Suppressor macrophage (primary cell): ENCODE data around the gene PRXL2C.
"Not testable (repeated sequence)": the region's sequence is repeated elsewhere in the genome, so short reads cannot be mapped to it uniquely, and the experiment has no call there.

Experiments used
- DNase-seq, 4 experiments: peaks; one replicate each; pipeline ENCODE4 v3.0.0-alpha.2; 2020 to 2022
- total RNA-seq, 17 experiments: gene quantifications; one replicate each; lab custom pipeline; 2026; ENCODE audit warnings: mixed read lengths in 6 of 17, inconsistent platforms in 3 of 17; lab: John Stamatoyannopoulos, UW

The PRXL2C gene
- 35.5 to 63.5 (median 46.4) reads per million in 17 experiments for total RNA-seq

GRCh38 chr9:96655198-96655851 is at the start of gene PRXL2C:
Gene PRXL2C (minus strand): TSS chr9:96655317. CDS start chr9:96655281, 36 bp downstream.
- peak; percentile 87 to 95 (median 92) for DNase-seq

- DNase-seq = not testable (repeated sequence)
These were observed 45.7 kb upstream of the PRXL2C start for GRCh38 chr9:96700721-96701375.

- DNase-seq = no peak
These were observed 36.2 kb upstream of the PRXL2C start for GRCh38 chr9:96691326-96691725.

- DNase-seq = no peak
These were observed 33.8 kb upstream of the PRXL2C start for GRCh38 chr9:96688745-96689464.

- no peak for DNase-seq
These were observed 33.1 kb upstream of the PRXL2C start for GRCh38 chr9:96688187-96688586.

GRCh38 chr9:96686638-96687335 is 31.7 kb upstream of the PRXL2C start:
- DNase-seq = peak; percentile 15 to 87 (median 76)

- DNase-seq = no peak
These were observed 25.8 kb upstream of the PRXL2C start for GRCh38 chr9:96680812-96681499.

- no peak for DNase-seq
These were observed 19.9 kb upstream of the PRXL2C start for GRCh38 chr9:96674906-96675538.

- DNase-seq = not testable (repeated sequence)
These were observed 18.7 kb upstream of the PRXL2C start for GRCh38 chr9:96673786-96674185.

GRCh38 chr9:96668868-96669534 is 13.9 kb upstream of the PRXL2C start:
- no peak for DNase-seq

GRCh38 chr9:96667363-96667728 is 12.2 kb upstream of the PRXL2C start:
- no peak for DNase-seq

GRCh38 chr9:96666653-96667362 is 11.7 kb upstream of the PRXL2C start:
- peak; percentile 52 to 72 (median 64) for DNase-seq

- DNase-seq = no peak
These were observed 10.7 kb upstream of the PRXL2C start for GRCh38 chr9:96665789-96666188.

- DNase-seq = no peak
These were observed 8.5 kb upstream of the PRXL2C start for GRCh38 chr9:96663506-96664120.

GRCh38 chr9:96661711-96662110 is 6.6 kb upstream of the PRXL2C start:
- DNase-seq = no peak

- peak in 1 of 4 experiments; percentile 16 for DNase-seq
These were observed 5.7 kb upstream of the PRXL2C start for GRCh38 chr9:96660692-96661248.

GRCh38 chr9:96654450-96655197 is 493 bp downstream of the PRXL2C start:
- DNase-seq = peak; percentile 94 to 98 (median 96)

GRCh38 chr9:96651626-96652025 is 3.5 kb downstream of the PRXL2C start:
- DNase-seq = peak in 2 of 4 experiments; percentile 36 to 46
